NB4 (cell line): Measurements from ENCODE around the gene SEMA3E.
"Not testable (repeated sequence)": the region's sequence is repeated elsewhere in the genome, so short reads cannot be mapped to it uniquely, and the experiment has no call there.

Source experiments
- CTCF ChIP-seq: IDR thresholded peaks from one replicate; pipeline ENCODE4 v1.5.1; 2012; ENCODE audit warnings: low read depth, low read length
- MYC ChIP-seq: IDR thresholded peaks from 2 replicates; pipeline ENCODE4 v1.6.1; 2011; ENCODE audit warnings: low read depth, low read length
- POLR2A ChIP-seq: IDR thresholded peaks from 2 replicates; pipeline ENCODE4 v1.6.1; 2011; ENCODE audit warnings: mild to moderate bottlenecking; ENCODE audit not compliant: insufficient read length; ENCODE audit errors: extremely low read depth

GRCh38 chr7:83461820-83462219 is 187.1 kb downstream of the SEMA3E start:
- TF ChIP-seq POLR2A, CTCF, MYC: not testable (repeated sequence)
